Measurements from ENCODE around the gene SLC25A42.

Gene SLC25A42

DNA sequence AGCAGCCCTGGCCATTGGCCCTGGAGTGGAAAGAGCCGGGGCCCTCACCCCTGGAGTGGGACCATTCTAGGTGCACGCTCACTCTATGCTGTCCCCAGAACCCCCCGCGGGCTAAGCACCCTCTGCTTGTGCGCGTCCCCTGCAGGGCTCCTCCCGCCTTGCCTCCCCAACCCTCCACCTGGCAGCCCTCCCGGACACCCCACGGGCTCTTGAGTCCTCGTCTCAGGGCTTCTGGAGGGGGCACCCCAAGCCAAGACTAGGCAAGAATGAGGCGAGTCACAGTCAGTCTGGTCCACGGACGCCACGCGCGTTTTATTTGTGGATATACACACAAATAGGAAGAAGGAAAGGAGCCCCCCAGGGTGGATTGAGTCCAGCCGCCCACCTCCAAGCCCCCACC is 81.5 kb downstream of the SLC25A42 start:
- Histone ChIP-seq H4K20me1 (ENCODE audit: insufficient read depth, low read length) (no peaks in the 10 kb centered on the region), H2AFZ (ENCODE audit: low read length) (peak overlapping the region; percentile 96), H3K9me3 (replicated peaks; ENCODE audit: insufficient read depth, low read length) (no peaks in the 10 kb centered on the region), H3K4me2 (ENCODE audit: low read depth, low read length) (peak overlapping the region; percentile 91; the same call in 1 of the 2 replicates), H3K27ac (ENCODE audit: low read length) (no peak overlapping the region), H3K79me2 (ENCODE audit: low read length) (no peaks in the 10 kb centered on the region), H3F3A (ENCODE audit: insufficient read depth, low read length) (no peaks in the 10 kb centered on the region), H3K9me2 (replicated peaks; ENCODE audit: insufficient read depth, low read length) (no peaks in the 10 kb centered on the region), H3K9ac (ENCODE audit: low read length) (no peak overlapping the region), H3K36me3 (replicated peaks; ENCODE audit: insufficient read depth, low read length) (no peaks in the 10 kb centered on the region), H3K4me1 (ENCODE audit: low read length) (no peaks in the 10 kb centered on the region), H3K27me3 (replicated peaks; ENCODE audit: insufficient read depth, low read length) (no peaks in the 10 kb centered on the region), H3K4me3 (ENCODE audit: low read length) (no peak overlapping the region)
- TF ChIP-seq EZH2 (optimal IDR thresholded peaks at IDR 0.05; ENCODE audit: low read depth, low read length) (no peak), EZH2phosphoT487 (IDR thresholded peaks at IDR 0.05; ENCODE audit: low read length) (no peak)
- TF ChIP-seq, protein P1, sequence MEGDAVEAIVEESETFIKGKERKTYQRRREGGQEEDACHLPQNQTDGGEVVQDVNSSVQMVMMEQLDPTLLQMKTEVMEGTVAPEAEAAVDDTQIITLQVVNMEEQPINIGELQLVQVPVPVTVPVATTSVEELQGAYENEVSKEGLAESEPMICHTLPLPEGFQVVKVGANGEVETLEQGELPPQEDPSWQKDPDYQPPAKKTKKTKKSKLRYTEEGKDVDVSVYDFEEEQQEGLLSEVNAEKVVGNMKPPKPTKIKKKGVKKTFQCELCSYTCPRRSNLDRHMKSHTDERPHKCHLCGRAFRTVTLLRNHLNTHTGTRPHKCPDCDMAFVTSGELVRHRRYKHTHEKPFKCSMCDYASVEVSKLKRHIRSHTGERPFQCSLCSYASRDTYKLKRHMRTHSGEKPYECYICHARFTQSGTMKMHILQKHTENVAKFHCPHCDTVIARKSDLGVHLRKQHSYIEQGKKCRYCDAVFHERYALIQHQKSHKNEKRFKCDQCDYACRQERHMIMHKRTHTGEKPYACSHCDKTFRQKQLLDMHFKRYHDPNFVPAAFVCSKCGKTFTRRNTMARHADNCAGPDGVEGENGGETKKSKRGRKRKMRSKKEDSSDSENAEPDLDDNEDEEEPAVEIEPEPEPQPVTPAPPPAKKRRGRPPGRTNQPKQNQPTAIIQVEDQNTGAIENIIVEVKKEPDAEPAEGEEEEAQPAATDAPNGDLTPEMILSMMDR (IDR thresholded peaks at IDR 0.05; ENCODE audit: low read length): no peak
- no peak for DNase-seq

DNA sequence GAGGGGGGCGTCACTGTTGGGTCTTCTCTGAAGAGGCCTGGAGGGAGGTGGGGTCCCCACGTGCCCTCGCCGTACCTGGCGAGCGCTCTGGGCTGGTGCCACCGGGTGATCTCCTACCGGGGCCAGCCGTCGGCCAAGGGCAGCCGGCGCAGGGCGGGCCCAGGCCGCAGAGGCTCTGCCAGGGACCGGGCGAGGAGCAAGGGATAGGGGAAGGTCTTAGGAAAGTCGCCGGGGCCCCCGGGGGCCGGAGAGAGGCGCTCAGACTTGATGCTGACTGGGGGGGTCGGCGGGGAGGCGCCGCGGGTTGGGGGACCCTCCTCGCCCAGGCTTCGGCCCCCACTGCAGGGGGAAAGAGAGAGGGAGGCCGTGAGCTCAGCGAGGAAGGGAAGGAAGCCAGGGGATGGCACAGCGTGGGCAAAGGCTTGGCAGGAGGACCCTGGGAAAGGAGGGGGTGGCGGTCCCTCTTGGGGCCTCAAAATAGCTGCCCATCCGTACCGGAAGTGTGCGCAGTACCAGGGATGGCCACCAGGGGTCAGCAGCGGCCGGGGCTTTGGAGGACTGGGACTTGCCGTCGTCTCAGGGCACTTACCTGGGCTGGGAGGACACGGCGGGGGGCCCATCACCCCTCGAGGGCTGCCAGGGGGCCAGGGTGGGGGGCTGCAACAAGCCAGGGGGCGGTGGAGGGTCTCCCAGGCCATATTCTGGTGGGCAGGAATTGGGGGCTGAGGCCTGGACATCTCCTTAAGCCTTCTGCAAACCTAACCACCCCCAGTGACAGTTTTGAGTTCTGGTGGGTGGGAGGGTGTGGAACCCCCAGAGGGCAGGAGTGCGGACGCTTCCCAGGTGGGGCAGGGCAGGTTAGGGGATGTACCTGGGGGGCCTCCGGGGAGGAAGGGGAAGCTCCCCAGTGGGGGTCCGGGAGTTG is 82.2 kb downstream of the SLC25A42 start:
- no peaks in the 10 kb centered on the region for H3K9me3 ChIP-seq (replicated peaks; ENCODE audit: insufficient read depth, low read length)
- no peaks in the 10 kb centered on the region for H3F3A ChIP-seq (ENCODE audit: insufficient read depth, low read length)
- H3K9me2 ChIP-seq (replicated peaks; ENCODE audit: insufficient read depth, low read length): no peaks in the 10 kb centered on the region
- peak overlapping the region; percentile 42; the same call in 1 of the 2 replicates for H3K4me3 ChIP-seq (ENCODE audit: low read length)
- H4K20me1 ChIP-seq (ENCODE audit: insufficient read depth, low read length): no peaks in the 10 kb centered on the region
- H2AFZ ChIP-seq (ENCODE audit: low read length): peak overlapping the region; percentile 96
- H3K9ac ChIP-seq (ENCODE audit: low read length): peak overlapping the region; percentile 28; the same call in 1 of the 2 replicates
- no peaks in the 10 kb centered on the region for H3K4me1 ChIP-seq (ENCODE audit: low read length)
- H3K4me2 ChIP-seq (ENCODE audit: low read depth, low read length): peak overlapping the region; percentile 91
- TF ChIP-seq EZH2 (optimal IDR thresholded peaks at IDR 0.05; ENCODE audit: low read depth, low read length): no peak
- TF ChIP-seq, protein P1 (IDR thresholded peaks at IDR 0.05; ENCODE audit: low read length): peak; percentile 87
- DNase-seq: peak; percentile 62
- H3K79me2 ChIP-seq (ENCODE audit: low read length): no peaks in the 10 kb centered on the region
- no peak overlapping the region for H3K27ac ChIP-seq (ENCODE audit: low read length)
- no peaks in the 10 kb centered on the region for H3K36me3 ChIP-seq (replicated peaks; ENCODE audit: insufficient read depth, low read length)
- H3K27me3 ChIP-seq (replicated peaks; ENCODE audit: insufficient read depth, low read length): no peaks in the 10 kb centered on the region

- no peaks in the 10 kb centered on the region for H3K4me1 ChIP-seq (ENCODE audit: low read length)
- TF ChIP-seq EZH2 (optimal IDR thresholded peaks at IDR 0.05; ENCODE audit: low read depth, low read length) (no peak), EZH2phosphoT487 (IDR thresholded peaks at IDR 0.05; ENCODE audit: low read length) (no peak)
- TF ChIP-seq, protein P1 (IDR thresholded peaks at IDR 0.05; ENCODE audit: low read length): no peak
- H3K9ac ChIP-seq (ENCODE audit: low read length): no peak overlapping the region
- no peaks in the 10 kb centered on the region for H3K79me2 ChIP-seq (ENCODE audit: low read length)
- no peak overlapping the region for H3K27ac ChIP-seq (ENCODE audit: low read length)
- H2AFZ ChIP-seq (ENCODE audit: low read length): no peak overlapping the region
- no peaks in the 10 kb centered on the region for H3K9me2 ChIP-seq (replicated peaks; ENCODE audit: insufficient read depth, low read length)
- H3K4me2 ChIP-seq (ENCODE audit: low read depth, low read length): no peak overlapping the region
- H3K4me3 ChIP-seq (ENCODE audit: low read length): no peak overlapping the region
- no peaks in the 10 kb centered on the region for H3F3A ChIP-seq (ENCODE audit: insufficient read depth, low read length)
- H3K36me3 ChIP-seq (replicated peaks; ENCODE audit: insufficient read depth, low read length): no peaks in the 10 kb centered on the region
- H4K20me1 ChIP-seq (ENCODE audit: insufficient read depth, low read length): no peaks in the 10 kb centered on the region
- no peaks in the 10 kb centered on the region for H3K27me3 ChIP-seq (replicated peaks; ENCODE audit: insufficient read depth, low read length)
- no peak for DNase-seq
- no peaks in the 10 kb centered on the region for H3K9me3 ChIP-seq (replicated peaks; ENCODE audit: insufficient read depth, low read length)
Observed at GRCh38 chr19:19146865-19147264, 83.1 kb downstream of the SLC25A42 start.
